Stimulated activated CD4-positive, alpha-beta T cell treated with anti-CD3 and anti-CD28 coated beads, Interleukin-2, amount 100 ng/mL, for 48 hours (primary cell): ENCODE measurements around the gene TNPO2.
A peak's percentile ranks its signal among the peaks of the same experiment; 100 is the strongest.
"Not testable (repeated sequence)": the region's sequence is repeated elsewhere in the genome, so short reads cannot be mapped to it uniquely, and the experiment has no call there.

Experiments used
- DNase-seq, 2 donors: peaks; one replicate each; pipeline ENCODE4 v3.0.0-alpha.2; 2020

The TNPO2 gene

GRCh38 chr19:12705169-12705568, 18.6 kb downstream of the TNPO2 start:
- no peak for DNase-seq

- DNase-seq, result no peak
Observed at GRCh38 chr19:12703046-12703445, 20.7 kb downstream of the TNPO2 start.

- DNase-seq, result no peak
Observed at GRCh38 chr19:12701596-12702282, 22.0 kb downstream of the TNPO2 start.

DNA sequence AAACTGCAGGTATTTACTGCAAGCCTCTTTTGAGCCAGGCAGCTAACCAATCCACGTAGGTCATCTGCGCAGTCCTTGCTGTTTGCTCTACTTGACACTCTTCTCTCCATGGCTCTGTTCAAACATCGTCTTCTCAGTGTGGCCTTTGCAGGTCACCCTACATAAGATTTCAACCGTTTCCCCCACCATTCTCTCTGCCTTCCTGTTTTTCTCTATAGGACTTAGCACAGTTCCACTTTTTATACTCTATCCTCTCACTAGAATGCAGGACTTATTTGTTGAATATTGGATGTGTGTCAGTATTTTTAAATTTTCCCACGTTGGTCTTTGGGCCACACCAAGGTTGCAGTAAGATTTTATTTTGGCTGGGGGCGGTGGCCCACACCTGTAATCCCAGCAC, 25.6 kb downstream of the TNPO2 start:
- DNase-seq, result no peak

DNA sequence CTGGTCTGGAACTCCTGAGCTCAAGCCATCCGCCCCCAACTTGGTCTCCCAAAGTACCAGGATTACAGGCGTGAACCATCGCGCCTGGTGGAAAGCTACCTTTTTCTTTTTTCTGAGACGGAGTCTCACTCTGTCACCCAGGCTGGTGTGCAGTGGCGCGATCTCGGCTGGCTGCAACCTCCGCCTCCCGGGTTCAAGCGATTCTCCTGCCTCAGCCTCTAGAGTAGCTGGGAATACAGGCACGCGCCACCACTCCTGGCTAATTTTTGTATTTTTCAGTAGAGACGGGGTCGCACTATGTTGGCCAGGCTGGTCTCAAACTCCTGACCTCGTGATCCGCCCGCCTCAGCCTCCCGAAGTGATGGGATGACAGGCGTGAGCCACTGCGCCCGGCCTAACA, 26.3 kb downstream of the TNPO2 start:
- DNase-seq, result not testable (repeated sequence)

- DNase-seq, result peak; percentile 96 to 99
Observed at GRCh38 chr19:12696366-12697335, 27.1 kb downstream of the TNPO2 start, which contains the start of gene FBXW9. Gene FBXW9, minus strand, starts transcription at chr19:12696631. Its CDS starts 50 bp downstream, at chr19:12696581.

- DNase-seq, result no peak
Observed at GRCh38 chr19:12695997-12696365, 27.8 kb downstream of the TNPO2 start.

GRCh38 chr19:12695514-12695913, 28.2 kb downstream of the TNPO2 start:
- DNase-seq, result no peak

DNA sequence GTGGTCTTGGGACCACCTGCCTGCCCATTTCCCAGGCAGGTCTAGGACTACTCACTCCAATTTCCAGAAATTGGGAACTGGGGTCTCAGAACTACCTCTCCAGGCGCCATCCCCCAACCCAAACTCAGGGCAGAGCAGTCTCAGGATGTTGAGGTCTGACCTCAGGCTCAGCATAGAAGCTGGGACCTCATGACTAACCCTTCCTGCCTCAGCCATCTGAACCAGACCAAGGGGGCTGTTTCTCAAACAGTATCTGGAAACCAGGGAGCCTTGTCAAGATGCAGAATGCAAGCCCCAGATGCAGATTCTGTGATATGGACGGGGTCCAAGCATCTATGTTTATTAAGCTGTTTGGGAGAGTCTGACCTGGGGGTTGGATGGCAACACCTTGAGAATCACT, 28.6 kb downstream of the TNPO2 start:
- no peak for DNase-seq

- no peak for DNase-seq
Observed at GRCh38 chr19:12694641-12695040, 29.1 kb downstream of the TNPO2 start.

DNA sequence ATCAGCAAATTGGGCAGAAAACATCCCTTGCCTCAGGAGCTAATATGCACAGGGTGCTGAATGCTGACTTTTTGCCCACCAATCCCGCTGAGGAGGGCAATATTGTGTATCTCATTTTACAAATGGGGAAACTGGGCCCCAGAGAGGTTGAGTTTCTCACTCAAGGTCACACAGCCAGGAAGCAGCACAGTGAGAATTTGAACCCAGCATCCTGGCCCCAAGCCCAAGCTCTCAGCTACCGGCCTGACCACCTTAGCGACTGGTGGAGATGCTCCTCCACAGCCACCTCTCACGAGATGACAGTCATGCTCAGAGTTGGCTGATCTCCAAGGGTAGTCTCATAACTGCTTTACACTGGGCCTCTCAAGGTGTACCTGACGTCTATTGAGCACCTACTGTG, 30.8 kb downstream of the TNPO2 start:
- no peak for DNase-seq

GRCh38 chr19:12689581-12690216, 34.0 kb downstream of the TNPO2 start:
- DNase-seq, result no peak

- DNase-seq, result no peak
Observed at GRCh38 chr19:12689012-12689411, 34.7 kb downstream of the TNPO2 start.

- DNase-seq, result no peak
Observed at GRCh38 chr19:12687496-12688196, 36.1 kb downstream of the TNPO2 start, which contains the start of gene GNG14. Gene GNG14, plus strand, starts transcription at chr19:12687998. Its CDS starts 51 bp downstream, at chr19:12688049.

- no peak for DNase-seq
Observed at GRCh38 chr19:12685831-12686230, 37.9 kb downstream of the TNPO2 start.

- peak; percentile 82 to 83 for DNase-seq
Observed at GRCh38 chr19:12681074-12681987, 42.4 kb downstream of the TNPO2 start, which contains the start of gene DHPS. Gene DHPS, minus strand, starts transcription at chr19:12681880. Its CDS starts 114 bp downstream, at chr19:12681766.

DNA sequence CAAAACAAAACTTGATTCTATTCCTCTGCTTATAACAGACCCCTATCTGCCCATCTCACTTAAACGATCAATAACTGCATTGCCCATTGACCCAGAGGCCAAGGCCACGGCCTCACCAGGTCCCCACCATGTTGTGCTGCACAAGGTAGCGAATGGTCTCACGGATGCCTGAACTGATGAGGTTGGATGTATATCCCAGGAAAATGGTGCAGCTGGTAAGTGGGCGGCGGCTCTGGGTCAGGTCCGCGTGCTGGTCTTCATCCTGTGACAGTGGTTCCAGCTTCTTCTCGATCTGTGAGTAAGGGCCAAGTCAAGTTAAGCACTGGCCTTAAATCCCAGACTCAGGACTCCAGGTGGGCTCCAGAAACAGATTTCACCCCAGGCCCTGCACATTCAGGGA, 43.7 kb downstream of the TNPO2 start:
- no peak for DNase-seq

- not testable (repeated sequence) for DNase-seq
Observed at GRCh38 chr19:12678039-12678438, 45.7 kb downstream of the TNPO2 start.

GRCh38 chr19:12676928-12677327, 46.8 kb downstream of the TNPO2 start:
- DNase-seq, result no peak

GRCh38 chr19:12676384-12676792, 47.3 kb downstream of the TNPO2 start:
- DNase-seq, result peak; percentile 93 to 94

DNA sequence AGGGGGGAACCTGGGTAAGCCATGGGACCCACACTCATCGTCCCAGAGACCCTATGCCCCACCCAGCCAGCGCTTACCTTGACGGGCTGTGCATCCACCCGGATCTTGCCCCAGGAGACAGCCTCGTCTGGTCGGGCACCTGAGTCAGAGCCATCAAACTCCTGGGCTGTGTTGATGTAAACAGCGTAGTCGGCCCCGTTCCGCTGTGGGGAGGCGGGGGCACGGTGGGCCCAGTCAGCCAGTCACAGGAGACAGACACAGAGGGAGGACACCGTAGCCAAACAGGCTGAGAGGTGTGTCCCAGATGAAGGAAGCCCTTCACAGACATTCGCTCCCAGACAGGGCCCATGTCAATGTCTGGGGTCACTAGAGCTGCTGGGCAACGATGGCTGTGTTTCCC, 47.8 kb downstream of the TNPO2 start:
- DNase-seq, result no peak
